Islet of Langerhans (tissue), 1 donor: ENCODE results near the gene HEPN1.

Experiments used
- FAIRE-seq: peaks from one replicate; lab custom pipeline; 2011; peaks lifted over from hg19 to GRCh38; lab: Jason Lieb, UNC

Gene HEPN1

GRCh38 chr11:124899383-124900145 lies 19.5 kb upstream of the HEPN1 start:
- FAIRE-seq, result no peak

GRCh38 chr11:124900464-124900863 lies 18.6 kb upstream of the HEPN1 start:
- FAIRE-seq, result no peak

DNA sequence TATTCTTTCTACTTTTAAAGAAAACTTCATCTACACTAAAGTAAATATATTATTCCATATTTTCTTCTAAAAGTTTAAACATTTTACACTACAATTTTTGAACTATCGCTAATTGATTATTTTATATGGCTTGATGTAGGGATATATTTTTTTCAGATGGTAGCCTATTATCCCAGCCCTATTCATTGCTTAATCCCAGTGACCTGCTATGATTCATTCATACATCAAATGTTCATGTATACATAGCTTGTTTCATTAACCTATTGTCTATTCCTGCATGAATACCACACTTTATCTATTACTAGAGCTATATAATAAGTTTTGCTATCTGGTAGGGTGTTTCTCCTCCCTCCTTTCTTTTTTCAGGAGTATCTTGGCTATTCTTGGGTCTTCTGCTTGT lies 16.4 kb upstream of the HEPN1 start:
- FAIRE-seq, result no peak

DNA sequence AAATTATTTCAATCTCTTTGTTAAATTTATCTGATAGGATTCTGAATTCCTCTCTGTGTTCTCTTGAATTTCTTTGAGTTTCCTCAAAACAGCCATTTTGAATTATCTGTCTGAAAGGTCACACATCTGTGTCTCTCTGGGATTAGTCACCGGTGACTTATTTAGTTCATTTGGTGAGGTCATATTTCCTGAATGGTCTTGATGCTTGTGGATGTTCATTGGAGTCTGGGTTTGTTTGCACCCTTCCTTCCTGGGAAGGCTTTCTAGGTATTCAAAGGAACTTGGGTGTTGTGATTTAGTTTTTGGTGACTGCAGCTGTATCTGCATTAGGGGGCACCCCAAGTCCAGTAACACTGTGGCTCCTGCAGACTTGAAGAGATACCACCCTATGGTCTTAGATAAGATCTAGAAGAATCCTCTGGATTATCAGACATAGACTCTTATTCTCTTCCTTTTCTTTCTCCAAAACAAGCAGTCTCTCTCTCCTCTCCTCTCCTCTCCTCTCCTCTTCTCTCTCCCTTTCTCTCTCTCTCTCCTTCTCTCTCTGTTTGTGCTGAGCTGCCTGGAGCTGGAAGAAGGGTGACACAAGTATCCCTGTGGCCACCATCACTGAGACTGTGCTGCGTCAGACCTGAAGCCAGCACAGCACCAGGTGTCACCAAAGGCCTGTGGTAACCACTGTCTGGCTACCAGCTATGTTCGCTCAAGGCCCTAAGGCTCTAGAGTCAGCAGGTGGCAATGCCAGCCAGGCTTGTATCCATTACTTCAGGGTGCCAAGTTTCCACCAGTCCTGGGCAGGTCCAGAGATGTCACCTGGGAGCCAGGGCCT lies 3.3 kb upstream of the HEPN1 start:
- no peak for FAIRE-seq

- no peak for FAIRE-seq
Measured at GRCh38 chr11:124916370-124916710, 2.7 kb upstream of the HEPN1 start.

DNA sequence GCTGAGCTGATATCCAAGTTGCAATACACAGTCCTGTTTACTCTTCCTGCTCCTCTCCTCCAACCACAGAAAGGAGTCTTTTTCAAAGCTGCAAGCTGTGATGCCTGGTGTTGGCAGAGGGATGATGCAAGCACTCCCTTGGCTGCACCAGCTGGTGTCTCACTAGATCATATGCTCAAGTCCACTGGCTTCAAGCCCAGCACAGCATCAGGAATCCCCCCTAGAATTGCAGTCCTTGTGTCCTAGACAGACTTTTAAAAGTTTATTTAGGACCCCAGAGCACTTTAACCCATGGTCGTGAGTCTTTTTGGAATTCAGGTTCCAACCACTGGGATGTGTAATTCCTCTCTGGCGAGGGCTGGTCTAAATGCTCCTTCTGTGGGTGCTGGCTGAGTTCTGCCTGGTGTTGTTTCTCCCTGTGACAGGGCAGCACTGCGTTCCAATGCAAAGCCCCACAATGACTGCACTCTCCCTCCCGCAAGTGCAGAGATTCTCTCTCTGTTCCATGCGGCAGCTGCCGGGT lies 1.9 kb upstream of the HEPN1 start:
- FAIRE-seq, result no peak

DNA sequence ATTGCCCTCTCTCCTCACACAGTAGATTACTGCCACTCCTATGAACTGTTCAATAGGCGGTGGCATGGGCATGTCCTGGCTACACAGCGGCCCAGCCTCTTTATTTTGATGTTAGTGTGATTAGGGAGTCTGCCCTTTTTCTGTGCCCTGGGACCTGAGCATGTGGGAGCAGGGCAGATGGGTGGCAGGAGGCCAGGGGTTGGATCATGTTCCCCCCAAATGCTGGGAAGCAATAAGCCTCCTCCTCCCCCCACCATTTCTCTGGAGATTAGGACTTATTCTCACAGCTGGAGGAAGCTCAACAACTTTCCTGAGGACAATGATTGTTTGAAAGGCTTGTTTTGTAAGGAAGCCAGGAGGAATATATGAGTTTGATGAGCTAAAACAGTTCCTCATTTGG lies 848 bp downstream of the HEPN1 start:
- no peak for FAIRE-seq

- FAIRE-seq, result no peak
Measured at GRCh38 chr11:124920356-124920755, 1.3 kb downstream of the HEPN1 start.

GRCh38 chr11:124920870-124921609 lies 2.0 kb downstream of the HEPN1 start:
- FAIRE-seq, result no peak

DNA sequence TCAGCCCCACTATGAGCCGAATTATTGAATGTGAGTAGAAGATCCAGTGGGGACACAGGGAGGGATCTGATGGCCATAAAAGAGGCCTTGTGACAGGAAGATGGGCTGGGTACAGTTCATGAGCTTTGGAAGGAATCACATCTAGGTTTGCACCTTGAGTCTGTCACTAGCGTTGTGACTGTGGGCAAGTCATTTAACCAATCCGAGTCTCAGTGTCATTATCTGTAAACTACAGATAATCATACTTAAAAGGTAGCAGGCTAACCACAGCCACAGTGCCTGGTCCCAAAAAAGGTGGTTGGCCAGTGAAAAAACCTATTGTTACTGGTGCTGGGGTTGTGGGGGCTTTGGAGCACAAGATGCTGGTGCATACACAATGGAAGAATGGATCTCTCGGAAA lies 3.8 kb downstream of the HEPN1 start:
- FAIRE-seq, result no peak

- no peak for FAIRE-seq
Measured at GRCh38 chr11:124923296-124923695, 4.2 kb downstream of the HEPN1 start.

DNA sequence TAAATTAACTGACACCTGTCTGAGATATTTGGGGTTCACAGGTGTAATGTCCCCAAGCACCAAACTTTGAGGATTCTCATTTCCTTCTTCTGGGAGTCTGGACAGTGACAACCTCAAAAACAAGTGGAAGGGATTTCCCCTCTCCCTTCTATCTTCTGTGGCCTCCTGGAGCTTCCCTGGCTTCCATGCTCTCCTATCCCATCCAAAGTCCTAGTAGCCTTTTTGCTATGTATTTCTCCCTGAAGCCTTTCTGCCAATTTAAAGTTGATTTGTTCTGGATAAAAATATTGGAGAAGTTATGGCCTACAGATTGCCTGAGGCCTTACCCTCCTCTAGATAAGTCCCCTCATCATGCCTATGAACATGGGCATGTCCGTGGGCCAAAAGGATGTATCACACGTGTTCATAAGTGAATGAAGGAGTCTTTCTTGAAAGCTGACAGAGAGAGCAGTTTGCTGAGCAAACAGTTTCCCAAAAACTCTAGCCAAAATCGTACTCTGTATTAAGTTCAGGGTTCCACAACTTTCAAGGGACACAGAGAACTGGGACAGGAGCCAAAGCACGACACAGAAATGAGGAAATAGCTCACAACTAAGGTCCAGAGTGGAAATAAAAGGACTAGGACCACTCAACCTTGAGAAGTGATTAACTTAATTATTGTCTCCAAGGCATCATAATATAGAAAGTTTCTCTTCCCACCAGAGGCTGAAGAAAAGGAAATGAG lies 10.1 kb downstream of the HEPN1 start:
- FAIRE-seq, result no peak

GRCh38 chr11:124930799-124931198 lies 11.7 kb downstream of the HEPN1 start:
- no peak for FAIRE-seq

GRCh38 chr11:124934862-124935547 lies 16.0 kb downstream of the HEPN1 start:
- FAIRE-seq, result no peak

- FAIRE-seq, result no peak
Measured at GRCh38 chr11:124935548-124936514, 16.8 kb downstream of the HEPN1 start, which contains the start of gene HEPACAM. Gene HEPACAM (minus strand): TSS chr11:124936047. CDS start chr11:124936006, 41 bp downstream.

DNA sequence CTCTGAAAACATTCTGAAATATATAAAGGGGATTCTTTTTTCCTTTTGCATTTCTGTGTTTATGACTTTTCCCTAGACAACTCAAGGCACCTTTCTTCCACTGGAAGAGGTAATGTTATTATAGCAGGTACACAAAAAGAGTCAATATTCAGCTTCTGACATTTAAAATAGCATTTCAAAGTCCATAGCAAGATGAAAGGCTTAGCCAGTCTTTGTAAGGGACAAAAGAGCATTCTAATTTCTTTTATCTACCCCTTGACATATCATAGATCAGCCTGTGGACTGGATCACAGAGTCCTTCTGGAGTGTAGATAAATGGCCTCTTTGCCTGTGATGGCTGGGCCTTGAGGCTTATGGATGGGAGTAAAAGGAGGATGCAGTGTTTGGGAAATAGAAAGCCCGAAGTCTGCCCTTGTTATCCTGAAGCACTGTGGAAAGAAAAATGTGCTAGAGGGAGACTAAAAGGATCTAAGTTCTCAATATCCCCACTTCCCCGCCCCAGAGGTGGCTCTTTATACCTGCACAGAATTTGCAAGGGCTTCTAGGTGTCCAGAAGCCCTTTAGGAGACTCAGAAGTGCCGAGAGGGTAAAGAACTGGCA lies 18.4 kb downstream of the HEPN1 start:
- no peak for FAIRE-seq

DNA sequence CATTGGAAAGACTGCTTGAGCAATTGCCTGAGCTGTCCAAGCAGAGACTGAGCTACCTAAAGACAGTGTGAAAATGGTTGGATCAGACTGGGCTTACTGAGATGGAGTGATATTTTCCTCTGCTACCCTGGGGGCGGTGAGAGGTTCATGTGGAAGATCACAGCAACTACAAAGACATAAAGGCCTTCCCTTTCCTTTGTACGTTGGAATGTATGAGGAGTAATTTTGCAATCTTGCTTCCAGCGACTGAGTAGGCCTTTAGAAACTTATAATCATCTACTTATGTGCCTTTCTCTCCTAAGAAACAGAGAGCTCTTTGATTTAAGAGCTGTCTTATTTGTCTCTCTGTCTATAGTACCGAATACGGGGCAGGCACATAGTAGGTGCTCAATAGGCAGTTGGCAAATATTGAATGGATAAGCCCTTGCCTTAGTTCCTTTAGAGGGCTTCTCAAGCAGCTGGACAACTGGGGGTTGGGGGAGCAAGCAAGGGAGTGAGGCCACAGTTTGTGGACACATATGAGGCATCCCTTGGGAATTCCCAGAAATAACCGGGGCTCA lies 19.2 kb downstream of the HEPN1 start:
- no peak for FAIRE-seq

DNA sequence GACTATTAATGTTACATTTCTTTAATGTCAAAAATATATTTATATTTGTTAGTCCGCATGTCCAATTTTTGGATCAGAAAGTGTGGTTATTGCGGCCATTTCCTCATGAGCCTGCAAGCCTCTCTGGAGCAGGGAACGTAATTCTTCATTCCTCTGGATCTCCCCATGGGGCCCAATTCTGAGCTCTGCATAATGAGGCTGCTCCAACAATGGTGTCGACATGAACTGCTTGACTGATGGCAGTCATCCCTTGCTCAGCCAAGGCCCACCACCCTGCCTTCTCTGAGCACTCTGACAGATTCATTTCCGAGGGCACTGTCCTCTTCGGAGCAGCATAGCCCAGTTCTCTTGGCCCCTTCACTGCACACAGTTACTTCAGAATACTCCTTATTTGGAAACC lies 19.9 kb downstream of the HEPN1 start:
- FAIRE-seq, result no peak

- no peak for FAIRE-seq
Measured at GRCh38 chr11:124941703-124942102, 22.7 kb downstream of the HEPN1 start.
